ENCODE data around the gene IRF4. TPM values are rescaled to one million over a fixed set of nuclear protein-coding genes. Genes with fewer than 3 reads are reported as not detected.

IRF4 gene
- polyA plus RNA-seq, 1 experiment, result not detected

DNA sequence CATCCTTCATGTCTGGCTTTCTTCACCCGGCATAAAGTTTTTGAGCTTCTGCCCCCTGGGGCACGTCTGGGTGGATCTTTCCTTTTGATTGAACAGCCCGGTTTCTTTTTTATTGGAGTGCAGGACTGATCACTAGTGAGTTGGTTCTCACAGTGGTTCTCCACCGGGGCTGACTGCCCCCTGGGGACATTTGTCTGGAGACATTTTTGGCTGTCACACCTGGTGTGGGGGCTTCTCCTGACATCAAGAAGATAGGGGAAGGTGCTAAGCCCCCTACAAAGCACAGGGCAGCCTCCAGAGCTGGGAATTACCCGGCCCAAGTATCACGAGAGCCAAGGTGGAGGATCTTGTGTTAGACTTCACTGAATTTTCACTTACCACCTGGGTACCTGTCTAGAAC is 25.7 kb upstream of the IRF4 start:
- Histone ChIP-seq H3K27me3 (ENCODE audit: control insufficient read depth, insufficient read depth, low read length) (peaks cover 6% of the 10 kb centered on the region), H3K27ac (ENCODE audit: low read depth, low read length) (no peak overlapping the region), H3K9me3 (ENCODE audit: control insufficient read depth, insufficient read depth, low read length) (peaks cover 64% of the 10 kb centered on the region), H3K4me3 (ENCODE audit: low read depth, low read length) (no peak overlapping the region)
- ChIA-PET CTCF (no interaction called here), POLR2A (no interaction called here)
- no peak for DNase-seq (ENCODE audit: low read depth, low spot score)
- TF ChIP-seq, protein P1, sequence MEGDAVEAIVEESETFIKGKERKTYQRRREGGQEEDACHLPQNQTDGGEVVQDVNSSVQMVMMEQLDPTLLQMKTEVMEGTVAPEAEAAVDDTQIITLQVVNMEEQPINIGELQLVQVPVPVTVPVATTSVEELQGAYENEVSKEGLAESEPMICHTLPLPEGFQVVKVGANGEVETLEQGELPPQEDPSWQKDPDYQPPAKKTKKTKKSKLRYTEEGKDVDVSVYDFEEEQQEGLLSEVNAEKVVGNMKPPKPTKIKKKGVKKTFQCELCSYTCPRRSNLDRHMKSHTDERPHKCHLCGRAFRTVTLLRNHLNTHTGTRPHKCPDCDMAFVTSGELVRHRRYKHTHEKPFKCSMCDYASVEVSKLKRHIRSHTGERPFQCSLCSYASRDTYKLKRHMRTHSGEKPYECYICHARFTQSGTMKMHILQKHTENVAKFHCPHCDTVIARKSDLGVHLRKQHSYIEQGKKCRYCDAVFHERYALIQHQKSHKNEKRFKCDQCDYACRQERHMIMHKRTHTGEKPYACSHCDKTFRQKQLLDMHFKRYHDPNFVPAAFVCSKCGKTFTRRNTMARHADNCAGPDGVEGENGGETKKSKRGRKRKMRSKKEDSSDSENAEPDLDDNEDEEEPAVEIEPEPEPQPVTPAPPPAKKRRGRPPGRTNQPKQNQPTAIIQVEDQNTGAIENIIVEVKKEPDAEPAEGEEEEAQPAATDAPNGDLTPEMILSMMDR (IDR thresholded peaks at IDR 0.05; ENCODE audit: low read depth, low read length), result no peak

DNA sequence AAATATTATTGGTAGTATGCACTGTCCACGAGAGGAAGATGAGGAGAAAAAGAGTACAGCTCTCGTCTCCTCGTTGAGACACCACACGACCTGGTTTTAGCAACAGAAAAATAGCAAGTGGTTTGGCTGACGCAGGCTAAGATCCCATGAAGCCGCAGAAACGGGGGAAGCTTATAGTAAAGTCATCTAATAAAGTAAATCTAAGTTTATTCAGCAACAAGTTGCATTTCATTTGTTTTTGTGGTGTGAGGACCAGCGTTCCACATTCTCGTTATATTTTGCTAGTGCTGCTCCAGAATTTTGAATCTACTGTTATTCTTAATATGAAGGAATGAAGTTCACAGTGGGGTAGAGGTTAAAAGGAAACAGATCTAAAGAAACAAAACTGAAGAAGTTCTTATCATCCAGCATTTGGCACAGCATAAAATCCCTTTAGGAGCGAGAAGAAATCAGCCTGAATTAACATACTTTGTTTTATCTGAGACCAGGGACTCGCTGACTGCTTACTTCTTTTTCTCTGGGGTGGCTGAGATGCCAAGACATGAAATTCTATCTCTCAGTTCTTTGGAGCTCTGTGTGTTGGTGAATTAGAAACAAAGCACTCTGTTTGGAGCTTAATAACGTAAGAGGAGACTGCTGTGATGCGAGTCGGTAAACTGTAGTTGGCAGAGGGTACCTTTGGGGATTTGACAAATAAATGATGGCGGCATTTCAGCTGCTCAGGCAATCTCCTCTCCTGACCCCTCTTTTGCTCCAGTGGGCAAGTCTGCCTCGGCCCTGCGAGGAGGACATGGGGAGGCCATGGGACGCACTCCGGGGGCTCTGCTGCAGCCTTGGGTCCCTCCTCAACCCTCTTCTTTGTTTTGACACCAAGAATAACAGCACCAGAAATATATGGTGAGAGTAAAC is 24.9 kb upstream of the IRF4 start:
- no peak for DNase-seq (ENCODE audit: low read depth, low spot score)
- Histone ChIP-seq H3K9me3 (ENCODE audit: control insufficient read depth, insufficient read depth, low read length) (peaks cover 57% of the 10 kb centered on the region), H3K27me3 (ENCODE audit: control insufficient read depth, insufficient read depth, low read length) (peaks cover 6% of the 10 kb centered on the region), H3K27ac (ENCODE audit: low read depth, low read length) (no peak overlapping the region), H3K4me3 (ENCODE audit: low read depth, low read length) (no peak overlapping the region)
- TF ChIP-seq, protein P1 (IDR thresholded peaks at IDR 0.05; ENCODE audit: low read depth, low read length), result no peak
- POLR2A ChIA-PET, result no interaction called here
- CTCF ChIA-PET, result no interaction called here

GRCh38 chr6:367298-367794 is 24.2 kb upstream of the IRF4 start:
- Histone ChIP-seq H3K27ac (ENCODE audit: low read depth, low read length) (no peak overlapping the region), H3K9me3 (ENCODE audit: control insufficient read depth, insufficient read depth, low read length) (peaks cover 57% of the 10 kb centered on the region), H3K27me3 (ENCODE audit: control insufficient read depth, insufficient read depth, low read length) (peaks cover 10% of the 10 kb centered on the region), H3K4me3 (ENCODE audit: low read depth, low read length) (no peak overlapping the region)
- DNase-seq (ENCODE audit: low read depth, low spot score), result no peak
- ChIA-PET POLR2A (no interaction called here), CTCF (no interaction called here)
- TF ChIP-seq, protein P1 (IDR thresholded peaks at IDR 0.05; ENCODE audit: low read depth, low read length), result no peak

DNA sequence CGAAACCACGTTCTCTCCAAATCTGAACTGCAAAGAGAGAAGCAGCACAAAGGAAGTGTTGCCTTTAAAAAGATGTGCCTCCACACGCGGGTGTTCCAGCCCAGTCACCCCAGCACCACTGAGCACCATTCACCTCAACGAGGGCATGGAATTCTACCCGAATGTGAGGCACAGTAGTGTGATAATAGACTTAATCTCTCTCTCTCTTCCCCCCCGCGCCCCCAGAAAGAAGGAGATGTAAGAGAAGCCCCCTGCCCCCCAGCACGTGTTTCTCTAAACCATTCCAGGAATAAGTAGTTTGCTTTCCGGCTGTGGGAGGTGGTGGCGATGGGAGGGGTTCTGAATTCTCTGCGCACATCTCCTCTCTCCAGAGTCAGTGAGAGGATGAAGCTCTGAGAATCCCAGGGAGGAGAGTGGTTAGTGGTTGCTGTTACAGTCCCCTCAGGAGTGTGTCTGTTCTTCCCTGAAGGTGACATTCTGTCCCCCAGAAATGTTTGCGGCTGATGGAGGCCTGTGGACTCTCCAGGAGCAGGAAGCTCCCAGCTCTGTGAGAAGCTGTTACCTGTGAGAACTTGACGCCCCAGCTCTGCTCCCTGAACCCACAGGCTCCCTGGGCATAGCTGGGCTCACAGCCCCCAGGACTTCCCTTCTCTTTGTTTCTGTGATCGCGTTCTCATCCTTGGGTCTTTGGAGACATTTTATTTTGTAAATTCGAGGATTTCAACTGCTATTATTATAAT is 23.5 kb upstream of the IRF4 start:
- POLR2A ChIA-PET, result no interaction called here
- no peak for DNase-seq (ENCODE audit: low read depth, low spot score)
- no peak overlapping the region for H3K27ac ChIP-seq (ENCODE audit: low read depth, low read length)
- no peak overlapping the region for H3K4me3 ChIP-seq (ENCODE audit: low read depth, low read length)
- TF ChIP-seq, protein P1 (IDR thresholded peaks at IDR 0.05; ENCODE audit: low read depth, low read length), result no peak
- CTCF ChIA-PET, result no interaction called here
- H3K27me3 ChIP-seq (ENCODE audit: control insufficient read depth, insufficient read depth, low read length), result peaks cover 15% of the 10 kb centered on the region
- H3K9me3 ChIP-seq (ENCODE audit: control insufficient read depth, insufficient read depth, low read length), result peaks cover 58% of the 10 kb centered on the region
